MM.1S (cell line): Measurements from ENCODE around the gene GOLIM4.

Experiments
- DNase-seq: peaks from one replicate; pipeline ENCODE4 v3.0.0-alpha.2; 2015
- H2AFZ ChIP-seq: fragments of 300-600 bp; sonication (generic); 2 replicates; pipeline ENCODE4 v1.6.0; 2016; ENCODE audit warnings: antibody characterized with exemption, low read length
- H3F3A ChIP-seq: fragments of 300-600 bp; sonication (generic); 2 replicates; pipeline ENCODE4 v1.6.1; 2016; ENCODE audit warnings: mild to moderate bottlenecking, antibody characterized with exemption, low read length, moderate library complexity, mixed read lengths; ENCODE audit not compliant: insufficient read depth
- H3K27ac ChIP-seq: fragments of 300-600 bp; sonication (generic); 2 replicates; pipeline ENCODE4 v1.5.1; 2016; ENCODE audit warnings: mild to moderate bottlenecking, low read length
- H3K27me3 ChIP-seq: fragments of 300-600 bp; sonication (generic); replicated peaks from 2 replicates; pipeline ENCODE4 v1.6.0; 2016; ENCODE audit warnings: low read length; ENCODE audit not compliant: insufficient read depth
- H3K36me3 ChIP-seq: fragments of 300-600 bp; sonication (generic); replicated peaks from 2 replicates; pipeline ENCODE4 v1.6.1; 2016; ENCODE audit warnings: mild to moderate bottlenecking, low read length, mixed read lengths; ENCODE audit not compliant: insufficient read depth
- H3K4me1 ChIP-seq: fragments of 300-600 bp; sonication (generic); 2 replicates; pipeline ENCODE4 v1.6.1; 2016; ENCODE audit warnings: low read length, mixed read lengths
- H3K4me2 ChIP-seq: fragments of 300-600 bp; sonication (generic); 2 replicates; pipeline ENCODE4 v1.6.0; 2016; ENCODE audit warnings: low read depth, low read length
- H3K4me3 ChIP-seq: fragments of 300-600 bp; sonication (generic); 2 replicates; pipeline ENCODE4 v1.5.1; 2016; ENCODE audit warnings: low read length, mixed read lengths
- H3K79me2 ChIP-seq: fragments of 300-600 bp; sonication (generic); 2 replicates; pipeline ENCODE4 v1.6.1; 2016; ENCODE audit warnings: mixed run types, low read length, mixed read lengths
- H3K9ac ChIP-seq: fragments of 300-600 bp; sonication (generic); 2 replicates; pipeline ENCODE4 v1.6.1; 2016; ENCODE audit warnings: low read length, mixed read lengths
- H3K9me2 ChIP-seq: fragments of 300-600 bp; sonication (generic); replicated peaks from 2 replicates; pipeline ENCODE4 v1.6.1; 2016; ENCODE audit warnings: mild to moderate bottlenecking, low read length, mixed read lengths; ENCODE audit not compliant: insufficient read depth
- H3K9me3 ChIP-seq: fragments of 300-600 bp; sonication (generic); replicated peaks from 2 replicates; pipeline ENCODE4 v1.6.1; 2016; ENCODE audit warnings: mild to moderate bottlenecking, low read length, mixed read lengths; ENCODE audit not compliant: insufficient read depth
- H4K20me1 ChIP-seq: fragments of 300-600 bp; sonication (generic); 2 replicates; pipeline ENCODE4 v1.6.1; 2016; ENCODE audit warnings: mild to moderate bottlenecking, low read length, moderate library complexity, mixed read lengths; ENCODE audit not compliant: insufficient read depth
- EZH2 ChIP-seq: fragments of 300-600 bp; sonication (generic); optimal IDR thresholded peaks from 2 replicates; pipeline ENCODE3; 2017; ENCODE audit warnings: low read depth, mild to moderate bottlenecking, antibody characterized with exemption, low read length, mixed read lengths
- EZH2phosphoT487 ChIP-seq: fragments of 300-600 bp; sonication (generic); IDR thresholded peaks from 2 replicates; pipeline ENCODE4 v1.6.1; 2018; ENCODE audit warnings: antibody characterized with exemption, low read length
- TF ChIP-seq, protein P1 (sequence below): fragments of 300-600 bp; sonication (generic); IDR thresholded peaks from 2 replicates; pipeline ENCODE4 v1.5.1; 2016; ENCODE audit warnings: antibody characterized with exemption, low read length, mixed read lengths

The GOLIM4 gene

DNA sequence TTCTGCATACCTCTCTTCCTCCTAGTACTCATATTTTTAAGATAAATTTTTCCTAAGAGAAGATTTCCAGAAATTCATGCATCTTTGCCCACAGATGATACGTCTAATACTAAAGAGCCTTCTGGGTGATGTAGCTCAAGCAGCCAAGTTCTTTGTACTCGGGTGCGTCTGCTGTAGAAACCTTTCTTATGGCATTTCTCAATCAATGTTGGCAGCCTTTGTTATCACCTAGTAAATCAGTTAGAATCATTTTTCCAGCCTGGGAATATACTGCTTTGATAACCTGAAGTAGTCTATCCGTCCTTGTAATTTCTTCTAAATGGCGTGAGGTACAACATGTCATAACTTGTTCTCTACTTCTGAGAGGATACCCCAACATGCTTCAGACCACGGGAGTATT is 104.5 kb downstream of the GOLIM4 start:
- Histone ChIP-seq H2AFZ (no peak overlapping the region), H3K9me3 (no peaks in the 10 kb centered on the region), H3K9me2 (no peaks in the 10 kb centered on the region), H3F3A (no peaks in the 10 kb centered on the region), H3K4me3 (no peak overlapping the region), H3K27ac (no peak overlapping the region), H3K4me1 (no peaks in the 10 kb centered on the region), H3K9ac (no peak overlapping the region), H3K36me3 (no peaks in the 10 kb centered on the region), H3K4me2 (no peak overlapping the region), H3K79me2 (no peaks in the 10 kb centered on the region), H3K27me3 (no peaks in the 10 kb centered on the region), H4K20me1 (no peaks in the 10 kb centered on the region)
- TF ChIP-seq EZH2 (no peak), EZH2phosphoT487 (no peak)
- TF ChIP-seq, protein P1, sequence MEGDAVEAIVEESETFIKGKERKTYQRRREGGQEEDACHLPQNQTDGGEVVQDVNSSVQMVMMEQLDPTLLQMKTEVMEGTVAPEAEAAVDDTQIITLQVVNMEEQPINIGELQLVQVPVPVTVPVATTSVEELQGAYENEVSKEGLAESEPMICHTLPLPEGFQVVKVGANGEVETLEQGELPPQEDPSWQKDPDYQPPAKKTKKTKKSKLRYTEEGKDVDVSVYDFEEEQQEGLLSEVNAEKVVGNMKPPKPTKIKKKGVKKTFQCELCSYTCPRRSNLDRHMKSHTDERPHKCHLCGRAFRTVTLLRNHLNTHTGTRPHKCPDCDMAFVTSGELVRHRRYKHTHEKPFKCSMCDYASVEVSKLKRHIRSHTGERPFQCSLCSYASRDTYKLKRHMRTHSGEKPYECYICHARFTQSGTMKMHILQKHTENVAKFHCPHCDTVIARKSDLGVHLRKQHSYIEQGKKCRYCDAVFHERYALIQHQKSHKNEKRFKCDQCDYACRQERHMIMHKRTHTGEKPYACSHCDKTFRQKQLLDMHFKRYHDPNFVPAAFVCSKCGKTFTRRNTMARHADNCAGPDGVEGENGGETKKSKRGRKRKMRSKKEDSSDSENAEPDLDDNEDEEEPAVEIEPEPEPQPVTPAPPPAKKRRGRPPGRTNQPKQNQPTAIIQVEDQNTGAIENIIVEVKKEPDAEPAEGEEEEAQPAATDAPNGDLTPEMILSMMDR, result no peak
- DNase-seq, result no peak

DNA sequence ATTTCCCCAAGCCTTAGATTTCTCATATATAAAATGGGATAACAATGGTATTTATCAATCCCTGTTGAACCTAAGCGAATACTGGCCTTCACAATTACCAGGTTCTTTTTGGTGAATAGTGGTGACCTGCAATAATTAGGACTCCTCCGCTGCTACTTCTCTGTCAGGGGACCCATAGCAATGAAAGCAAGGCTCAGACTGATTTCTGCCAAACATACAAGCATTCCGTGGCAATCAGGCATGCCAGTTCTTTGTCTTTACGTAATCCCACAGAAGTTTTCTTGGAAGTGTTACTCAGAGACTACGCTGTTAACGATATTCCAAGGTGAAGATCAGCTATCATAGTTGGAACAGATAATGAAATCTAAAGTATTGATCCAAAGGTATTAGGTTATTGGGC is 105.7 kb downstream of the GOLIM4 start:
- Histone ChIP-seq H3K4me3 (no peak overlapping the region), H3K9me3 (no peaks in the 10 kb centered on the region), H3K9me2 (no peaks in the 10 kb centered on the region), H3K4me1 (no peaks in the 10 kb centered on the region), H3K27me3 (no peaks in the 10 kb centered on the region), H3K4me2 (no peak overlapping the region), H3F3A (no peaks in the 10 kb centered on the region), H3K27ac (no peak overlapping the region), H3K79me2 (no peaks in the 10 kb centered on the region), H2AFZ (no peak overlapping the region), H4K20me1 (no peaks in the 10 kb centered on the region), H3K9ac (no peak overlapping the region), H3K36me3 (no peaks in the 10 kb centered on the region)
- TF ChIP-seq EZH2, result no peak
- TF ChIP-seq, protein P1, result no peak
- no peak for TF ChIP-seq EZH2phosphoT487
- no peak for DNase-seq

DNA sequence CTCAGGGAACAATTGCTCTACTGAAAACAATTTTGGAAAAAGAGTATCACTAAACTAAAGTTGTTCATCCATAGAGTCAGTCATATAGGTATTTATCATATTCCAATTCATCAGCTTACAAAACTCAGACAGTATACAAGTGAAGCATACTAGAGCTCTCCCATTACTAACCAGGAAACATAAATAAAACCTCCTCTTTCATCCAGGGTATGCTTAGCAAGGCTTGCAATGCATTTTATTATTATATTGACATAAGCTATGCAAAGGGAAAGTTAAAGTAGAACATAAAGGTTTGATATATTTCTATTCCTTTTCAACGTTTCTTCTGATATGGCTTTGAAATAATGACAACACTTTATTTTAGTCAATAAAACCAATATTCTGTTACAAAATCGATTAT is 106.7 kb downstream of the GOLIM4 start:
- H3K9me3 ChIP-seq, result no peaks in the 10 kb centered on the region
- H2AFZ ChIP-seq, result no peak overlapping the region
- H3K4me2 ChIP-seq, result no peak overlapping the region
- H3K9ac ChIP-seq, result no peak overlapping the region
- H3K27ac ChIP-seq, result no peak overlapping the region
- no peaks in the 10 kb centered on the region for H3K27me3 ChIP-seq
- no peak overlapping the region for H3K4me3 ChIP-seq
- H3F3A ChIP-seq, result no peaks in the 10 kb centered on the region
- H3K4me1 ChIP-seq, result no peaks in the 10 kb centered on the region
- DNase-seq, result no peak
- no peaks in the 10 kb centered on the region for H3K9me2 ChIP-seq
- H3K79me2 ChIP-seq, result no peaks in the 10 kb centered on the region
- H4K20me1 ChIP-seq, result no peaks in the 10 kb centered on the region
- no peaks in the 10 kb centered on the region for H3K36me3 ChIP-seq
- TF ChIP-seq EZH2, result no peak
- TF ChIP-seq, protein P1, result no peak
- TF ChIP-seq EZH2phosphoT487, result no peak

DNA sequence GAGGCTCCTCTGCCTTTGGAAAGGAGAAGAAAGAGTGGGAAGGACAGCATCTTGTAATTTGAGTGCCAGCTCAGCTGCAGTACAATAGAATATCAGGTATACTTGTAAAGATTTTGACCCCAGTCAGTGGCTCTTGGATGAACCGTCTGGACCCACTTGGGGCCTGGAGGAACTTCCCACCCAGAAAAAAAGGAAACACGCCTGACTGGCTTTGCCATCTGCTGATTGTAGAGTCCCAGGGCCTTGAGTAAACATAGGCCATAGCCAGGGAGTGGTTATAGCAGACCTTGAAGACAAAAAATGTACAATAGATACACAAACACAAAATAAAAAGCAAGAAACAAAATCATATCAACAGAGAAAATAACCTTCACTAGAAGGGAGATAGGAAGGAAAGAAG is 112.1 kb downstream of the GOLIM4 start:
- H3K79me2 ChIP-seq, result no peaks in the 10 kb centered on the region
- no peak for DNase-seq
- no peaks in the 10 kb centered on the region for H3K9me2 ChIP-seq
- no peaks in the 10 kb centered on the region for H3K9me3 ChIP-seq
- no peak overlapping the region for H3K9ac ChIP-seq
- no peak overlapping the region for H3K4me3 ChIP-seq
- no peak overlapping the region for H3K4me2 ChIP-seq
- no peak overlapping the region for H3K27ac ChIP-seq
- H2AFZ ChIP-seq, result no peak overlapping the region
- TF ChIP-seq, protein P1, result no peak
- no peak for TF ChIP-seq EZH2
- no peak for TF ChIP-seq EZH2phosphoT487
- no peaks in the 10 kb centered on the region for H3K4me1 ChIP-seq
- H3F3A ChIP-seq, result no peaks in the 10 kb centered on the region
- H4K20me1 ChIP-seq, result no peaks in the 10 kb centered on the region
- no peaks in the 10 kb centered on the region for H3K36me3 ChIP-seq
- H3K27me3 ChIP-seq, result no peaks in the 10 kb centered on the region
